Esophagus squamous epithelium (tissue), 5 donors: ENCODE measurements around the gene SPTBN5. TPM values are rescaled to one million over a fixed set of nuclear protein-coding genes. Genes with fewer than 3 reads are reported as not detected.

Experiments
- DNase-seq: peaks from one replicate; lab custom pipeline; 2025; lab: John Stamatoyannopoulos, UW
- H3K27ac ChIP-seq, 4 donors: fragments of 200-600 bp; sonication (generic); one replicate each; pipeline ENCODE4 v1.5.1; 2016 to 2019; ENCODE audit warnings: mild to moderate bottlenecking in 1 of 4
- H3K27me3 ChIP-seq, 4 donors: fragments of 200-600 bp; sonication (generic); 1 replicate in 3 of 4; 2 replicates in 1 of 4; pipeline versions ENCODE4 v1.5.1 to v1.6.0; 2017 to 2021; ENCODE audit warnings: antibody characterized with exemption in 1 of 4
- H3K36me3 ChIP-seq, 3 donors: fragments of 200-600 bp; sonication (generic); one replicate each; pipeline ENCODE4 v1.5.1; 2016 to 2019
- H3K4me1 ChIP-seq, 3 donors: fragments of 200-600 bp; sonication (generic); one replicate each; pipeline ENCODE4 v1.5.1; 2017 to 2019
- H3K4me3 ChIP-seq, 4 donors: fragments of 200-600 bp; sonication (generic); 1 replicate in 3 of 4; 2 replicates in 1 of 4; pipeline ENCODE4 v1.5.1; 2016 to 2019; ENCODE audit warnings: mild to moderate bottlenecking in 2 of 4, moderate library complexity in 1 of 4
- H3K9me3 ChIP-seq, 3 donors: fragments of 200-600 bp; sonication (generic); one replicate each; pipeline ENCODE4 v1.5.1; 2016 to 2019
- CTCF ChIP-seq, 6 experiments: fragments of 450-650 bp in 4 of 6; fragments of 200-600 bp in 2 of 6; sonication (generic) in 2 of 6; IDR thresholded peaks; one replicate each; pipeline ENCODE4 v1.5.1; 2016 to 2019; ENCODE audit warnings: antibody characterized with exemption in 6 of 6, mild to moderate bottlenecking in 4 of 6, moderate library complexity in 4 of 6
- POLR2A ChIP-seq, 4 donors: fragments of 450-650 bp; IDR thresholded peaks; one replicate each; pipeline ENCODE4 v1.6.1; 2017; ENCODE audit warnings: antibody characterized with exemption in 4 of 4, mild to moderate bottlenecking in 4 of 4, moderate library complexity in 3 of 4
- WGBS, 2 donors: methylation state at CpG; one replicate each; pipeline ENCODE4 v1.1.5; 2018; 5-methylcytosine and 5-hydroxymethylcytosine counted together
- intact Hi-C: fragments of 100-400 bp; cut with DNase I; formaldehyde crosslinking; loops from one replicate; pipeline ENCODE4 v1.15.0; 2022
- total RNA-seq, 4 donors: library from RNA; depleted of rRNA; stranded (reverse); fragments of >200 nt; gene quantifications; one replicate each; pipeline ENCODE4 v1.1.0, GENCODE V29; 2016
- donor health status: DM: yes; HTN: yes; CAD: no.

SPTBN5 gene
- total RNA-seq, 4 donors from 2014 or later = 1.9 to 4.4 (median 3.4) TPM

GRCh38 chr15:41839781-41840491 lies 53.9 kb downstream of the SPTBN5 start:
- Histone ChIP-seq H3K27me3 (no peaks in the 10 kb centered on the region), H3K9me3 (no peaks in the 10 kb centered on the region), H3K27ac (peak overlapping the region; percentile 76 to 92 (median 88)), H3K4me1 (peaks cover 27 to 71% (median 29%) of the 10 kb centered on the region in 3 donors), H3K4me3 (peak overlapping the region; percentile 6 to 40 (median 26)), H3K36me3 (peaks cover 9 to 85% (median 29%) of the 10 kb centered on the region in 3 donors)
- intact Hi-C loops = no loop called here
- 30 to 44% methylated on average over 2 to 6 of the region's 16 CpGs for WGBS, 2 donors
- TF ChIP-seq CTCF (IDR thresholded peaks at IDR 0.05) = no peak
- TF ChIP-seq POLR2A (IDR thresholded peaks at IDR 0.05) = no peak
- DNase-seq = no peak

GRCh38 chr15:41838400-41838897 lies 55.4 kb downstream of the SPTBN5 start, which contains the start of gene PLA2G4B:
Gene PLA2G4B, plus strand, starts transcription at chr15:41838847. Its CDS starts 67 bp downstream, at chr15:41838914.
- WGBS, 2 donors = 20% methylated on average over 1 of the region's 6 CpGs; no CpG with 5 or more reads in 1 of the 2 donors
- no peaks in the 10 kb centered on the region for H3K9me3 ChIP-seq
- TF ChIP-seq POLR2A (IDR thresholded peaks at IDR 0.05) (no peak), CTCF (IDR thresholded peaks at IDR 0.05) (peak in 1 of 6 experiments; percentile 11)
- intact Hi-C loops = no loop called here
- peak within 1 kb of the TSS; percentile 6 to 40 (median 26) for H3K4me3 ChIP-seq
- peaks cover 0 to 81% (median 21%) of the 10 kb centered on the region in 3 donors for H3K36me3 ChIP-seq
- peaks cover 31 to 86% (median 35%) of the 10 kb centered on the region in 3 donors for H3K4me1 ChIP-seq
- H3K27me3 ChIP-seq = no peaks in the 10 kb centered on the region
- no peak for DNase-seq
- peak within 1 kb of the TSS; percentile 76 to 92 (median 88) for H3K27ac ChIP-seq

GRCh38 chr15:41836713-41837454 lies 57.0 kb downstream of the SPTBN5 start:
- intact Hi-C loops = no loop called here
- WGBS, 2 donors = 60 to 75% methylated on average over 1 to 7 of the region's 23 CpGs
- Histone ChIP-seq H3K27ac (peak overlapping the region; percentile 9 to 92 (median 85)), H3K36me3 (peaks cover 4 to 73% (median 21%) of the 10 kb centered on the region in 3 donors), H3K27me3 (no peaks in the 10 kb centered on the region), H3K4me1 (peaks cover 38 to 99% (median 45%) of the 10 kb centered on the region in 3 donors), H3K4me3 (no peak overlapping the region), H3K9me3 (no peaks in the 10 kb centered on the region)
- no peak for TF ChIP-seq POLR2A (IDR thresholded peaks at IDR 0.05)
- TF ChIP-seq CTCF (IDR thresholded peaks at IDR 0.05) = no peak
- no peak for DNase-seq

GRCh38 chr15:41836073-41836472 lies 57.8 kb downstream of the SPTBN5 start:
- H3K36me3 ChIP-seq = peaks cover 4 to 73% (median 16%) of the 10 kb centered on the region in 3 donors
- TF ChIP-seq CTCF (IDR thresholded peaks at IDR 0.05) (no peak), POLR2A (IDR thresholded peaks at IDR 0.05) (no peak)
- intact Hi-C loops = no loop called here
- no peaks in the 10 kb centered on the region for H3K27me3 ChIP-seq
- DNase-seq = no peak
- peak overlapping the region in 3 of 4 donors; percentile 85 to 92 (median 85) for H3K27ac ChIP-seq
- H3K4me3 ChIP-seq = no peak overlapping the region
- H3K9me3 ChIP-seq = no peaks in the 10 kb centered on the region
- 73% methylated on average over 2 of the region's 6 CpGs; no CpG with 5 or more reads in 1 of the 2 donors for WGBS, 2 donors
- H3K4me1 ChIP-seq = peaks cover 37 to 99% (median 52%) of the 10 kb centered on the region in 3 donors
